ENCODE results near the gene ASPRV1. TPM values are rescaled to one million over a fixed set of nuclear protein-coding genes. Genes with fewer than 3 reads are reported as not detected.

Gene ASPRV1
- total RNA-seq, 1 experiment from 2014 or later, result 0.66 TPM

DNA sequence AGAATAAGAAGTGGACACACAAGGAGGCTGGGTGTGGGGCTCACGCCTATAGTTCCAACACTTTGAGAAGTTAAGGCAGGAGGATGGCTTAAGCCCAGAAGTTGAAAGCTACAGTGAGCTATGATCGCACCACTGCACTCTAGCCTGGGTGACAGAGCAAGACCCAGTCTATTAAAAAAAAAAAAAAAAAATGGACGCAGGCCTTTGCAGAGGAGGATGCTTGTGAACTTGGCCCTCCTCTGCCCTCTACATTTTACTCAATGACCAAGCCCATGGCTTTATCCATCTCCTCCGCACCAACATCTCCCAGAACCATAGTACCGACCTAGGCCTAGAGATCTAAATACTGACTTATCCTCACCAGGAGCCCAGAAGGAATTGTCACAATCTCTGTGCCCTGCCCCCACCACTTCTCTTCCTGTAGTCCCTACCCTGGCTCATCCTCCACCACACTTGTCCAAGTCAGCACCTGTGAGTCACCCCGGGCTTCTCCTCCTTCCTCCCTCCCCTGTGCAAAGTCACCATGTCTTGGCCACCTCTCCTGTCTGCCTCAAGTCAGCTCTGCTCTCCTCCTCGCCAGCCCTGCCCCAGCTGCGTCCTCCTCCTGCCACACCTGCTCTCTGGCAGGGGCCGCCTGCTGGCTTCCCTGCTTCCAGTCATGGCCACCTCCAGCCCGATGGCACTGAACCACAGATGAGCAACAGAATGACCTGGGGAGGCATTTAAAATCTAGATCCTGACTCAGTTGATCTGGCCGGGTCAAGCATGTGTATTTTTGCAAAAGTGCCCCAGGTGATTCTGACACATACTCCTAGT, 35.8 kb upstream of the ASPRV1 start:
- TF ChIP-seq, protein P1, sequence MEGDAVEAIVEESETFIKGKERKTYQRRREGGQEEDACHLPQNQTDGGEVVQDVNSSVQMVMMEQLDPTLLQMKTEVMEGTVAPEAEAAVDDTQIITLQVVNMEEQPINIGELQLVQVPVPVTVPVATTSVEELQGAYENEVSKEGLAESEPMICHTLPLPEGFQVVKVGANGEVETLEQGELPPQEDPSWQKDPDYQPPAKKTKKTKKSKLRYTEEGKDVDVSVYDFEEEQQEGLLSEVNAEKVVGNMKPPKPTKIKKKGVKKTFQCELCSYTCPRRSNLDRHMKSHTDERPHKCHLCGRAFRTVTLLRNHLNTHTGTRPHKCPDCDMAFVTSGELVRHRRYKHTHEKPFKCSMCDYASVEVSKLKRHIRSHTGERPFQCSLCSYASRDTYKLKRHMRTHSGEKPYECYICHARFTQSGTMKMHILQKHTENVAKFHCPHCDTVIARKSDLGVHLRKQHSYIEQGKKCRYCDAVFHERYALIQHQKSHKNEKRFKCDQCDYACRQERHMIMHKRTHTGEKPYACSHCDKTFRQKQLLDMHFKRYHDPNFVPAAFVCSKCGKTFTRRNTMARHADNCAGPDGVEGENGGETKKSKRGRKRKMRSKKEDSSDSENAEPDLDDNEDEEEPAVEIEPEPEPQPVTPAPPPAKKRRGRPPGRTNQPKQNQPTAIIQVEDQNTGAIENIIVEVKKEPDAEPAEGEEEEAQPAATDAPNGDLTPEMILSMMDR (IDR thresholded peaks at IDR 0.05; ENCODE audit: insufficient read depth in 1 of 2, low read depth in 1 of 2, low read length in 1 of 2, severe bottlenecking in 1 of 2, unreplicated experiment in 1 of 2), result no peak
- peak in 1 of 2 experiments; percentile 36 for DNase-seq
- Histone ChIP-seq H3K27me3 (replicated peaks; ENCODE audit: control insufficient read depth, insufficient read depth, low read length) (no peaks in the 10 kb centered on the region), H3K4me1 (no peaks in the 10 kb centered on the region), H3K36me3 (ENCODE audit: control insufficient read depth, insufficient read depth, low read length) (no peaks in the 10 kb centered on the region), H3K4me3 (ENCODE audit: low read depth, low read length) (no peak overlapping the region), H3K9me3 (no peaks in the 10 kb centered on the region)
- peaks cover 7% of the 10 kb centered on the region for H3K4me1 Mint-ChIP-seq (ENCODE audit: low read depth, unreplicated experiment)
- no peaks in the 10 kb centered on the region for H3K27me3 Mint-ChIP-seq (ENCODE audit: insufficient read depth, unreplicated experiment)
- no peak overlapping the region for H3K27ac Mint-ChIP-seq (ENCODE audit: unreplicated experiment)
- CTCF ChIA-PET, result interaction anchor here (0.5 kb wide), 1 partner anchor 59 kb away, joined by 7 read pairs; no protein-coding TSS in a partner anchor
- H3K36me3 Mint-ChIP-seq (ENCODE audit: insufficient read depth, unreplicated experiment), result peaks cover 5% of the 10 kb centered on the region
- no TSS peak for BruUV-seq (replicated peaks)
- POLR2A ChIA-PET, result no interaction called here
- H3K9me3 Mint-ChIP-seq (ENCODE audit: unreplicated experiment), result no peaks in the 10 kb centered on the region
- intact Hi-C loops (cut with micrococcal nuclease; ENCODE audit: unreplicated experiment), result no loop called here
- H3K4me3 Mint-ChIP-seq (ENCODE audit: unreplicated experiment), result no peak overlapping the region

GRCh38 chr2:69995511-69995910, 34.1 kb upstream of the ASPRV1 start:
- CTCF ChIA-PET, result no interaction called here
- Histone ChIP-seq H3K4me1 (no peaks in the 10 kb centered on the region), H3K36me3 (ENCODE audit: control insufficient read depth, insufficient read depth, low read length) (no peaks in the 10 kb centered on the region), H3K27me3 (replicated peaks; ENCODE audit: control insufficient read depth, insufficient read depth, low read length) (no peaks in the 10 kb centered on the region), H3K9me3 (no peaks in the 10 kb centered on the region), H3K4me3 (ENCODE audit: low read depth, low read length) (no peak overlapping the region)
- BruUV-seq (replicated peaks), result no TSS peak
- DNase-seq, result peak in 1 of 2 experiments; percentile 10
- POLR2A ChIA-PET, result no interaction called here
- no peak overlapping the region for H3K27ac Mint-ChIP-seq (ENCODE audit: unreplicated experiment)
- no peak overlapping the region for H3K4me3 Mint-ChIP-seq (ENCODE audit: unreplicated experiment)
- H3K36me3 Mint-ChIP-seq (ENCODE audit: insufficient read depth, unreplicated experiment), result peaks cover 5% of the 10 kb centered on the region
- peaks cover 7% of the 10 kb centered on the region for H3K4me1 Mint-ChIP-seq (ENCODE audit: low read depth, unreplicated experiment)
- TF ChIP-seq, protein P1 (IDR thresholded peaks at IDR 0.05; ENCODE audit: insufficient read depth in 1 of 2, low read depth in 1 of 2, low read length in 1 of 2, severe bottlenecking in 1 of 2, unreplicated experiment in 1 of 2), result no peak
- H3K27me3 Mint-ChIP-seq (ENCODE audit: insufficient read depth, unreplicated experiment), result no peaks in the 10 kb centered on the region
- no peaks in the 10 kb centered on the region for H3K9me3 Mint-ChIP-seq (ENCODE audit: unreplicated experiment)
- intact Hi-C loops (cut with micrococcal nuclease; ENCODE audit: unreplicated experiment), result no loop called here

- H3K27ac Mint-ChIP-seq (ENCODE audit: unreplicated experiment), result no peak overlapping the region
- TF ChIP-seq, protein P1 (IDR thresholded peaks at IDR 0.05; ENCODE audit: insufficient read depth in 1 of 2, low read depth in 1 of 2, low read length in 1 of 2, severe bottlenecking in 1 of 2, unreplicated experiment in 1 of 2), result no peak
- H3K4me1 ChIP-seq, result no peaks in the 10 kb centered on the region
These were observed 32.7 kb upstream of the ASPRV1 start for GRCh38 chr2:69994166-69994565.

More at GRCh38 chr2:69994166-69994565, 32.7 kb upstream of the ASPRV1 start:
- ChIA-PET CTCF (no interaction called here), POLR2A (no interaction called here)
- no peaks in the 10 kb centered on the region for H3K36me3 ChIP-seq (ENCODE audit: control insufficient read depth, insufficient read depth, low read length)
- peak in 1 of 2 experiments; percentile 23 for DNase-seq
- no peaks in the 10 kb centered on the region for H3K27me3 ChIP-seq (replicated peaks; ENCODE audit: control insufficient read depth, insufficient read depth, low read length)
- no peaks in the 10 kb centered on the region for H3K9me3 Mint-ChIP-seq (ENCODE audit: unreplicated experiment)
- no peaks in the 10 kb centered on the region for H3K9me3 ChIP-seq
- intact Hi-C loops (cut with micrococcal nuclease; ENCODE audit: unreplicated experiment), result no loop called here
- BruUV-seq (replicated peaks), result no TSS peak
- H3K4me1 Mint-ChIP-seq (ENCODE audit: low read depth, unreplicated experiment), result no peaks in the 10 kb centered on the region
- H3K4me3 Mint-ChIP-seq (ENCODE audit: unreplicated experiment), result no peak overlapping the region
- H3K27me3 Mint-ChIP-seq (ENCODE audit: insufficient read depth, unreplicated experiment), result no peaks in the 10 kb centered on the region
- H3K36me3 Mint-ChIP-seq (ENCODE audit: insufficient read depth, unreplicated experiment), result no peaks in the 10 kb centered on the region
- no peak overlapping the region for H3K4me3 ChIP-seq (ENCODE audit: low read depth, low read length)
